Nephron (organoid): ENCODE measurements around the gene ID3.

Experiments used
- H3K27ac Mint-ChIP-seq, 3 experiments: 2 replicates each; pipeline ENCODE4 v1.8.0; 2020; ENCODE audit warnings: mixed read lengths in 3 of 3, mild to moderate bottlenecking in 2 of 3, moderate library complexity in 1 of 3
- H3K27me3 Mint-ChIP-seq: 2 replicates; pipeline ENCODE4 v1.8.0; 2021; ENCODE audit warnings: low read depth, mild to moderate bottlenecking, moderate library complexity, mixed read lengths
- H3K36me3 Mint-ChIP-seq: 2 replicates; pipeline ENCODE4 v1.8.0; 2020; ENCODE audit warnings: low read depth, mixed read lengths
- H3K4me1 Mint-ChIP-seq: 2 replicates; pipeline ENCODE4 v1.8.0; 2020; ENCODE audit warnings: mixed read lengths
- H3K4me3 Mint-ChIP-seq, 3 experiments: 2 replicates each; pipeline ENCODE4 v1.8.0; 2020; ENCODE audit warnings: mild to moderate bottlenecking in 3 of 3, mixed read lengths in 3 of 3, moderate library complexity in 2 of 3
- H3K9me3 Mint-ChIP-seq: 2 replicates; pipeline ENCODE4 v1.8.0; 2020; ENCODE audit warnings: mixed read lengths
- TF ChIP-seq, protein P1 (sequence below), 3 experiments: fragments of 200-600 bp; sonication (generic); IDR thresholded peaks; one replicate each; pipeline ENCODE4 v1.5.0; 2021; ENCODE audit warnings: antibody characterized with exemption in 3 of 3; ENCODE audit not compliant: unreplicated experiment in 3 of 3

Gene ID3

DNA sequence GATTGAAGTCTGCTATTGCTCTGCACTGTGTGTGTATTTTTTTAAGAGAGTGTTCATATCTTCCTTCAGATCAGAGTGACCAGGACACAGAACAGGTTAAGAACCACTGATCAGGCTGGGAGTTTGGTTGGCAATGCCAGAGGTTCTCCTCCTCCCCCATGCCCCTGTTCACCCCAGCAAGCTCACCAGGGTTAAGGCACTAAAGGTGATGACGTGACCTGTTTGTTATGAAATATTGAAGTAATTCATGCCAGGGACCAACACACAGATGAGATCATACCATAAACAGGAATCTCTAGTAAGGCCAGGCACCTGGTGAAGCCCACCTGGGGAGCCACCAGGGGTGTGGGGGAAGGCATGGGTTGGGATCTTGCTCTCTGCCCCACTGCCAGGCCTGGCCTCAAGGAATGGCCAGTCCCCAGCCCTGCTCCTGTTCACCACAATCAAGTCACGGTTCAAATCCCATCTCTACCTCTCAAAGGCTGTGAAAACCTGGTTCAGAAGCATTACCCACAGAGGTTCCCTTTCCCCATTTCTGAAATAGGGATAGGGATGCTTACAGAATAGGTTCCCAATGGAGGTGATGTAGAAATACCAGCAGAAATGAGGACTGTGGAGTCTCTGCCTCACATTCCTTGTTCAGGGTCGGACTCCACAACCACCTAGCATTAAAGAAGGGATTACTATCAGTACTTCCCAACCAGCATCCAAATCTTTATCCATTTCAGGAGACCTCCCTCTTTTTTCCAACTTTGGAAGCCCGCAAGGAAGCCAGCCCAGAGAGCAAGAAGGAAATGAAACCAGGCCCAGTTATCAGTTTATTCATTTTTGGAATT, 2.4 kb downstream of the ID3 start:
- Mint-ChIP-seq H3K9me3 (no peaks in the 10 kb centered on the region), H3K27ac (peak overlapping the region; percentile 99), H3K4me1 (peaks cover 76% of the 10 kb centered on the region), H3K27me3 (no peaks in the 10 kb centered on the region), H3K36me3 (peaks cover 29% of the 10 kb centered on the region), H3K4me3 (peak overlapping the region; percentile 87 to 92 (median 92))
- TF ChIP-seq, protein P1, sequence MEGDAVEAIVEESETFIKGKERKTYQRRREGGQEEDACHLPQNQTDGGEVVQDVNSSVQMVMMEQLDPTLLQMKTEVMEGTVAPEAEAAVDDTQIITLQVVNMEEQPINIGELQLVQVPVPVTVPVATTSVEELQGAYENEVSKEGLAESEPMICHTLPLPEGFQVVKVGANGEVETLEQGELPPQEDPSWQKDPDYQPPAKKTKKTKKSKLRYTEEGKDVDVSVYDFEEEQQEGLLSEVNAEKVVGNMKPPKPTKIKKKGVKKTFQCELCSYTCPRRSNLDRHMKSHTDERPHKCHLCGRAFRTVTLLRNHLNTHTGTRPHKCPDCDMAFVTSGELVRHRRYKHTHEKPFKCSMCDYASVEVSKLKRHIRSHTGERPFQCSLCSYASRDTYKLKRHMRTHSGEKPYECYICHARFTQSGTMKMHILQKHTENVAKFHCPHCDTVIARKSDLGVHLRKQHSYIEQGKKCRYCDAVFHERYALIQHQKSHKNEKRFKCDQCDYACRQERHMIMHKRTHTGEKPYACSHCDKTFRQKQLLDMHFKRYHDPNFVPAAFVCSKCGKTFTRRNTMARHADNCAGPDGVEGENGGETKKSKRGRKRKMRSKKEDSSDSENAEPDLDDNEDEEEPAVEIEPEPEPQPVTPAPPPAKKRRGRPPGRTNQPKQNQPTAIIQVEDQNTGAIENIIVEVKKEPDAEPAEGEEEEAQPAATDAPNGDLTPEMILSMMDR (IDR thresholded peaks at IDR 0.05; ENCODE audit: unreplicated experiment in 3 of 3) = no peak

DNA sequence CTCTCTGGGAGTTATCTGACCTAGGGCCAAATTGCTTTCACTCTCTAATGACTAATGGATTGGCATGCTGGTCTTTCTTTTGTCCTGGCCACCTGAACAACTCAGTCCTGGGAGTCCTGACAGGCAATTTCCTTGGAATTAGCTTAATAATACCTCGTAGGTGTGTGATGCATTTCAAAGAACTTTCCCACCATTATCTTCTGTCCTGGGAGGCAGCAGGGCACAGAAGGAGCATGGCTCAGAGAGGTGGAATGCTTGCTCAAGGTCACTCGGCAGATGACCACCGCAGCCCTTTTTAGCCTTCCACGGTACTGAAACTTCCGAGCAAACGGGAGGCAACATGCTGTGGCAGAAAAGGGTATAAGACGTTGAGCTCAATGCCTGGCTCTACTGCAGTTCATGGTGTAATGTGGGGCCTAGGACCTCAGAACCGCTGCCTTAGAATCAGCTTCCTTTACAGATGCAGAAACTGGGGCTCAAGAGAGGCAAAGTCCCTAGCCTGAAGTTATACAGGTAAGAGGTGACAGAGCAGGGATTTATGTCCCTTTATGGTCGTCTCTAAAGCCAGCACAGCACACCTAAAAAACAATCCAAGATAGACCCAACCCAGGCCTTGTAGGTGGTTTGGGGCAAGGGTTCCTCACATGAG, 3.2 kb downstream of the ID3 start:
- peak overlapping the region; percentile 87 to 92 (median 92) for H3K4me3 Mint-ChIP-seq
- H3K27ac Mint-ChIP-seq = peak overlapping the region; percentile 99
- peaks cover 76% of the 10 kb centered on the region for H3K4me1 Mint-ChIP-seq
- no peaks in the 10 kb centered on the region for H3K27me3 Mint-ChIP-seq
- no peaks in the 10 kb centered on the region for H3K9me3 Mint-ChIP-seq
- TF ChIP-seq, protein P1 (IDR thresholded peaks at IDR 0.05; ENCODE audit: unreplicated experiment in 3 of 3) = no peak
- H3K36me3 Mint-ChIP-seq = peaks cover 29% of the 10 kb centered on the region

DNA sequence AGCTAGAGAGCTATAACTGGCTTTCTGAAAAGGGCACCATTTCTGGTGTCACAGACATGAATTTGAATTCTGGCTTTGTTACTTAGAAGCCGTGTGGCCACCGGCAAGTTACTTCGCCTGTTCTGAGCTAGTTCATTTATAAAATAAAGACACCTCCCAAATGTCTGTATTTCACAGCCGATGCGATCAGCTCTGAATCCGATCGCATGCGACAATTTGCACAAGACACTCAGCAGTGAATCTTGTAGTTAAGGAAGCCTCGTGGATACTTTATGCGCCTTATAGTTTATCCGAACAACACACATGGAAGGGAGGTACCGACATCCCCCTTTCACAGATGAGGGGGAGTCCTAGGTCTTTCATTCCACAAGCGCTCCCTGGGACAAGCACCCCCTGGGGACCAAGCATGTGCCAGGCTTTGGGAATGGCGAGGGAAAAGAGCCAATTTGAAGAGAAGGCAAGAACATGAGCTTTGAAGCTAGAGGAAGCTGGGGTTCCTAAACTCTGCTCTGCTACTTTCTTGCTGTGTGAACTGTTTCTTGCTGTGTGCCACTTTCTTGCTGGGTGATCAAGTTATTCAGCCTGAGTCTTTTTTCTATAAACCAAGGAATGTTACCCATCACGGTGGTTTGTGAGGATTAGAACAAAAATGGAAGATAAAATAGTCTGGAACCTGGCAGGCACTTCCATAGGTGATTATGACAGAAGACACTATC, 3.9 kb downstream of the ID3 start:
- TF ChIP-seq, protein P1 (IDR thresholded peaks at IDR 0.05; ENCODE audit: unreplicated experiment in 3 of 3) = no peak
- peak overlapping the region; percentile 99 for H3K27ac Mint-ChIP-seq
- H3K4me1 Mint-ChIP-seq = peaks cover 74% of the 10 kb centered on the region
- no peaks in the 10 kb centered on the region for H3K9me3 Mint-ChIP-seq
- H3K4me3 Mint-ChIP-seq = peak overlapping the region; percentile 87 to 92 (median 92)
- H3K27me3 Mint-ChIP-seq = no peaks in the 10 kb centered on the region
- H3K36me3 Mint-ChIP-seq = peaks cover 29% of the 10 kb centered on the region

DNA sequence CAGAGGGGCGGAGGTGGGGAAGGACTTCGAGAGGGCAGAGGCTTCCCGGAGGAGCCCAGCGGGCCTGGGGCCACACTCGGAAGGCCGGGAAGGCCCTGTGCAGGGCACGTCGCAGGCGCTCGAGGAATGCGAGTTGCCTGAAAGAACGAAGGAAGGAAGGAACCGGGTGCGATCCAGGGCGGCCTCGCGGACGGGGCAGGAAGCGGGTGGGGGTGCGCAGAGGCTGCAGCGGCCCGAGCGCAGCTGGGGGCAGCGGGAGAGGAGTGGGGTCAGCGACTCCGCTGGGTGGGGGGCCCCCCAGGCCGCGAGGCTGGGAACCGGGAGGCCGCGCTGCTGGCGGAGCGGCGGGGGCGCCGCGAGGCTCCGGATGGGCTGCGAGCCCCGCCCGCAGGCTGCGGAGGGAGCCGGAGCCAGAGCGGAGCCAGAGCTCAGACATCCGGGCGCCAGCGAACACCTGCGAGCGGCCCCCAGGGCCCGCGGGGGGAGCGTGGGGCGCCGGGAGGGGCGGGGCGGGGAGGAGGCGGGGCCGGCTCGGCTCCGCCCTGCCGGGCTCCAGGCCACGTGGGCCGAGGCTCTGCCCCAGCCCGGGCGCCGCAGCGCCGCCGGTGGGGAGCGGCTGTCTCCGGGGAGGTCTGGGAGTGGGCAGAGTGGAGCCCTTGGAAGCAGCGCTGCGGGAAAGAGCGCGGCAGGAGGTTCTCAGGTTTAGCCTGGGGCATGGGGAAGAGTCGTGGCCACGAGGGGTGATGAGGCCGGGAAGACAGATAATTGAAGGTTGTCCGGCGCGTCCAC, 4.6 kb downstream of the ID3 start:
- peaks cover 29% of the 10 kb centered on the region for H3K36me3 Mint-ChIP-seq
- TF ChIP-seq, protein P1 (IDR thresholded peaks at IDR 0.05; ENCODE audit: unreplicated experiment in 3 of 3) = no peak
- H3K27me3 Mint-ChIP-seq = no peaks in the 10 kb centered on the region
- no peaks in the 10 kb centered on the region for H3K9me3 Mint-ChIP-seq
- peak overlapping the region; percentile 99 for H3K27ac Mint-ChIP-seq
- peak overlapping the region; percentile 87 to 92 (median 92) for H3K4me3 Mint-ChIP-seq
- H3K4me1 Mint-ChIP-seq = peaks cover 67% of the 10 kb centered on the region

DNA sequence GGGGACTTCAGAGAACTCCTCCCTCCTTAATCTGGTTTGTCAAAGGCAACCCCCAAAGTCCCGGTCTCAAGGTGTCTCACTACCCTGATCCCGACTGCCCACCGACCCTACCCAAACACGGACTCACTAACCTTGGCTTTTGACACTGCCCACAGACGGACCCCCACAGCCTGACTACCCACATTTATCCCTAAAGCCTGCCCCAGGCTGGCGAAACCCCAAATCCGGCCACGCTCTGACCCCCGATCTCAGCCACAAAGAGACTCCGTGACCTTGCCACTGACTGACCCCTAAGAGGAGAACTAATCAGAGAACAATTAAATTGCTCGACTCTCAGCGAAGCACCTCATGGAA, 5.2 kb downstream of the ID3 start:
- Mint-ChIP-seq H3K4me1 (peaks cover 67% of the 10 kb centered on the region), H3K27ac (peak overlapping the region; percentile 97 to 99 (median 99)), H3K36me3 (peaks cover 29% of the 10 kb centered on the region), H3K9me3 (no peaks in the 10 kb centered on the region), H3K27me3 (no peaks in the 10 kb centered on the region), H3K4me3 (peak overlapping the region; percentile 72 to 84 (median 80))
- TF ChIP-seq, protein P1 (IDR thresholded peaks at IDR 0.05; ENCODE audit: unreplicated experiment in 3 of 3) = no peak
